CD4-positive, CD25-positive, alpha-beta regulatory T cell (primary cell): ENCODE results near the gene SMARCC1. TPM values are rescaled to one million over a fixed set of nuclear protein-coding genes. Genes with fewer than 3 reads are reported as not detected.

ENCODE experiments used
- ATAC-seq, 2 donors: fragments of 150-1000 bp; cut with Tn5 transposase; one replicate each; pipeline ENCODE4 v1.10.0; 2021; ENCODE audit warnings: low read depth in 2 of 2, moderate number of reproducible peaks in 2 of 2, moderate library complexity in 1 of 2
- DNase-seq, 3 donors: peaks; one replicate each; pipeline versions ENCODE4 v3.0.0 to v3.0.0-alpha.2; 2012 to 2022; ENCODE audit warnings: mixed read lengths in 1 of 3
- H3K27ac ChIP-seq: one replicate; pipeline ENCODE4 v1.7.0; 2013; ENCODE audit warnings: mild to moderate bottlenecking, low read length; ENCODE audit not compliant: insufficient read depth, poor library complexity, severe bottlenecking
- H3K27me3 ChIP-seq: one replicate; pipeline ENCODE4 v1.7.0; 2013; ENCODE audit warnings: low read length; ENCODE audit not compliant: control insufficient read depth, insufficient read depth
- H3K36me3 ChIP-seq: one replicate; pipeline ENCODE4 v1.7.0; 2013; ENCODE audit warnings: mild to moderate bottlenecking, low read length, moderate library complexity; ENCODE audit not compliant: control insufficient read depth, insufficient read depth
- H3K4me1 ChIP-seq: 2 replicates; pipeline ENCODE4 v1.7.0; 2013; ENCODE audit warnings: mild to moderate bottlenecking, low read length; ENCODE audit not compliant: insufficient read depth, control insufficient read depth, poor library complexity, severe bottlenecking
- H3K4me3 ChIP-seq: one replicate; pipeline ENCODE4 v1.7.0; 2013; ENCODE audit warnings: low read depth, mild to moderate bottlenecking, low read length, moderate library complexity
- H3K9me3 ChIP-seq, 2 experiments: 1 replicate in 1 of 2; 2 replicates in 1 of 2; pipeline ENCODE4 v1.7.0; 2013; ENCODE audit warnings: low read length in 2 of 2, mild to moderate bottlenecking in 1 of 2, moderate library complexity in 1 of 2; ENCODE audit not compliant: control insufficient read depth in 2 of 2
- H3K27ac Mint-ChIP-seq, 3 donors: one replicate each; pipeline ENCODE4 v1.8.0; 2020 to 2022; ENCODE audit warnings: mild to moderate bottlenecking in 3 of 3, mixed read lengths in 3 of 3, moderate library complexity in 2 of 3
- H3K27me3 Mint-ChIP-seq: one replicate; pipeline ENCODE4 v1.8.0; 2022; ENCODE audit warnings: mild to moderate bottlenecking, mixed read lengths
- H3K36me3 Mint-ChIP-seq: one replicate; pipeline ENCODE4 v1.8.0; 2020; ENCODE audit warnings: mixed read lengths
- H3K4me1 Mint-ChIP-seq, 4 donors: one replicate each; pipeline ENCODE4 v1.8.0; 2020 to 2022; ENCODE audit warnings: mixed read lengths in 4 of 4, mild to moderate bottlenecking in 1 of 4
- H3K4me3 Mint-ChIP-seq, 4 donors: one replicate each; pipeline ENCODE4 v1.8.0; 2020 to 2022; ENCODE audit warnings: mild to moderate bottlenecking in 4 of 4, mixed read lengths in 4 of 4, moderate library complexity in 3 of 4
- H3K9me3 Mint-ChIP-seq, 7 donors: one replicate each; pipeline ENCODE4 v1.8.0; 2020 to 2022; ENCODE audit warnings: mixed read lengths in 7 of 7, mild to moderate bottlenecking in 3 of 7, moderate library complexity in 2 of 7
- polyA plus RNA-seq, 4 donors: library from polyadenylated mRNA; unstranded; fragments of 300-500 nt; fragmentation: Illumina TruSeq; gene quantifications; one replicate each; pipeline ENCODE4 v1.2.3, GENCODE V29; 2021
- total RNA-seq: library from RNA; stranded (reverse); gene quantifications from one replicate; pipeline ENCODE4 v1.2.3, GENCODE V29; 2022

SMARCC1 gene
- total and polyA plus RNA-seq, 5 donors from 2014 or later: 53.2 to 132 (median 56.7) TPM

GRCh38 chr3:47594792-47595191 lies 186.9 kb downstream of the SMARCC1 start:
- no peak overlapping the region for H3K4me3 Mint-ChIP-seq
- H3K9me3 Mint-ChIP-seq: peaks cover 0 to 2% (median 0%) of the 10 kb centered on the region in 7 donors
- Histone ChIP-seq H3K9me3 (no peaks in the 10 kb centered on the region), H3K4me3 (no peak overlapping the region), H3K27me3 (no peaks in the 10 kb centered on the region), H3K36me3 (peaks cover 36% of the 10 kb centered on the region), H3K4me1 (no peaks in the 10 kb centered on the region), H3K27ac (no peak overlapping the region)
- no peak for DNase-seq
- ATAC-seq: no peak
- H3K4me1 Mint-ChIP-seq: peaks cover 0 to 8% (median 5%) of the 10 kb centered on the region in 4 donors
- H3K27me3 Mint-ChIP-seq: no peaks in the 10 kb centered on the region
- peak overlapping the region in 1 of 3 donors; percentile 82 for H3K27ac Mint-ChIP-seq
- peaks cover 48% of the 10 kb centered on the region for H3K36me3 Mint-ChIP-seq

GRCh38 chr3:47592066-47592795 lies 189.5 kb downstream of the SMARCC1 start:
- H3K36me3 Mint-ChIP-seq: peaks cover 45% of the 10 kb centered on the region
- ATAC-seq: no peak

GRCh38 chr3:47590216-47590615 lies 191.5 kb downstream of the SMARCC1 start:
- ATAC-seq (no peak), DNase-seq (no peak)
- Mint-ChIP-seq H3K9me3 (no peaks in the 10 kb centered on the region), H3K4me3 (no peak overlapping the region), H3K4me1 (peaks cover 0 to 12% (median 4%) of the 10 kb centered on the region in 4 donors), H3K27ac (no peak overlapping the region), H3K27me3 (no peaks in the 10 kb centered on the region), H3K36me3 (peaks cover 52% of the 10 kb centered on the region)
- Histone ChIP-seq H3K4me1 (no peaks in the 10 kb centered on the region), H3K36me3 (peaks cover 62% of the 10 kb centered on the region), H3K27ac (no peak overlapping the region), H3K27me3 (no peaks in the 10 kb centered on the region), H3K9me3 (no peaks in the 10 kb centered on the region), H3K4me3 (no peak overlapping the region)

More at GRCh38 chr3:47592066-47592795, 189.5 kb downstream of the SMARCC1 start:
- DNase-seq: no peak
- Mint-ChIP-seq H3K27ac (peak overlapping the region in 2 of 3 donors; percentile 17 to 52), H3K4me3 (no peak overlapping the region), H3K9me3 (no peaks in the 10 kb centered on the region), H3K27me3 (no peaks in the 10 kb centered on the region), H3K4me1 (peaks cover 0 to 12% (median 4%) of the 10 kb centered on the region in 4 donors)
- peaks cover 46% of the 10 kb centered on the region for H3K36me3 ChIP-seq
- H3K27me3 ChIP-seq: no peaks in the 10 kb centered on the region
- H3K4me3 ChIP-seq: no peak overlapping the region
- H3K4me1 ChIP-seq: no peaks in the 10 kb centered on the region
- no peak overlapping the region for H3K27ac ChIP-seq
- H3K9me3 ChIP-seq: no peaks in the 10 kb centered on the region

- Mint-ChIP-seq H3K27me3 (no peaks in the 10 kb centered on the region), H3K36me3 (peaks cover 46% of the 10 kb centered on the region), H3K9me3 (no peaks in the 10 kb centered on the region), H3K4me1 (peaks cover 0 to 7% (median 3%) of the 10 kb centered on the region in 4 donors), H3K4me3 (no peak overlapping the region), H3K27ac (no peak overlapping the region)
- Histone ChIP-seq H3K4me1 (no peaks in the 10 kb centered on the region), H3K27ac (no peak overlapping the region), H3K9me3 (no peaks in the 10 kb centered on the region), H3K27me3 (no peaks in the 10 kb centered on the region), H3K36me3 (peaks cover 54% of the 10 kb centered on the region), H3K4me3 (no peak overlapping the region)
- ATAC-seq: no peak
- no peak for DNase-seq
Measured at GRCh38 chr3:47588587-47588986, 193.1 kb downstream of the SMARCC1 start.

GRCh38 chr3:47588053-47588452 lies 193.6 kb downstream of the SMARCC1 start:
- H3K36me3 Mint-ChIP-seq: peaks cover 46% of the 10 kb centered on the region
- H3K4me1 ChIP-seq: no peaks in the 10 kb centered on the region

GRCh38 chr3:47586746-47587145 lies 194.9 kb downstream of the SMARCC1 start:
- peaks cover 42% of the 10 kb centered on the region for H3K36me3 Mint-ChIP-seq

More at GRCh38 chr3:47588053-47588452, 193.6 kb downstream of the SMARCC1 start:
- no peak overlapping the region for H3K27ac Mint-ChIP-seq
- ATAC-seq: no peak
- no peak for DNase-seq
- H3K27me3 Mint-ChIP-seq: peaks cover 1% of the 10 kb centered on the region
- Histone ChIP-seq H3K4me3 (no peak overlapping the region), H3K9me3 (no peaks in the 10 kb centered on the region), H3K27ac (no peak overlapping the region), H3K36me3 (peaks cover 54% of the 10 kb centered on the region), H3K27me3 (no peaks in the 10 kb centered on the region)
- no peak overlapping the region for H3K4me3 Mint-ChIP-seq
- H3K4me1 Mint-ChIP-seq: peaks cover 0 to 7% (median 3%) of the 10 kb centered on the region in 4 donors
- no peaks in the 10 kb centered on the region for H3K9me3 Mint-ChIP-seq

GRCh38 chr3:47583320-47584075 lies 198.2 kb downstream of the SMARCC1 start:
- H3K4me1 Mint-ChIP-seq: peaks cover 0 to 3% (median 0%) of the 10 kb centered on the region in 4 donors
- H3K27ac Mint-ChIP-seq: peak overlapping the region in 1 of 3 donors; percentile 37
- H3K4me3 ChIP-seq: no peak overlapping the region
- DNase-seq (no peak), ATAC-seq (no peak)
- no peaks in the 10 kb centered on the region for H3K9me3 ChIP-seq
- peaks cover 24% of the 10 kb centered on the region for H3K36me3 Mint-ChIP-seq
- H3K4me3 Mint-ChIP-seq: no peak overlapping the region
- peaks cover 19% of the 10 kb centered on the region for H3K27me3 Mint-ChIP-seq
- H3K9me3 Mint-ChIP-seq: no peaks in the 10 kb centered on the region
- no peak overlapping the region for H3K27ac ChIP-seq
- H3K36me3 ChIP-seq: peaks cover 29% of the 10 kb centered on the region
- H3K4me1 ChIP-seq: peaks cover 7% of the 10 kb centered on the region
- H3K27me3 ChIP-seq: peaks cover 6% of the 10 kb centered on the region

More at GRCh38 chr3:47586746-47587145, 194.9 kb downstream of the SMARCC1 start:
- Histone ChIP-seq H3K27me3 (no peaks in the 10 kb centered on the region), H3K36me3 (peaks cover 54% of the 10 kb centered on the region), H3K4me3 (no peak overlapping the region), H3K27ac (no peak overlapping the region), H3K4me1 (no peaks in the 10 kb centered on the region), H3K9me3 (no peaks in the 10 kb centered on the region)
- no peak overlapping the region for H3K27ac Mint-ChIP-seq
- H3K9me3 Mint-ChIP-seq: no peaks in the 10 kb centered on the region
- H3K4me3 Mint-ChIP-seq: no peak overlapping the region
- peaks cover 6% of the 10 kb centered on the region for H3K27me3 Mint-ChIP-seq
- ATAC-seq: no peak
- no peak for DNase-seq
- peaks cover 0 to 4% (median 0%) of the 10 kb centered on the region in 4 donors for H3K4me1 Mint-ChIP-seq
